ENCODE results near the gene DCAF8.

Gene DCAF8

DNA sequence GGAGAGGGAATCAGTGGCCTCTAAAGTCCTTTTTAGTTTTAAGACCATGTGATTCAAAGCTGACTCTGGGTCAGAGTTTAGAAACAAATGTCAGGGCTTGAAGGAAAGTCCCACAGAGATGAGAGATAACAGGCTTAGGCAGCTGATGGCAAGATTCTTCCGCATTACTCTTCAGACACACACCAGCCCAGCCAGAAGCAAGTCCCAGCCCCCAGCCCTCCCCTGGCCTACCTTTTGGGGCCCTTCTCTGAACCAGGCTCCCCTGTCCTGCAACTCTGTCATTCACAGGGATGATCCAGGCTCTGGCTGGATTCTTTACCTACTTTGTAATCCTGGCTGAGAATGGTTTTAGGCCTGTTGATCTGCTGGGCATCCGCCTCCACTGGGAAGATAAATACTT lies 85.1 kb downstream of the DCAF8 start:
- no peak overlapping the region for H3K4me3 ChIP-seq (ENCODE audit: low read depth, low read length)
- no peak for DNase-seq (ENCODE audit: low read depth)
- TF ChIP-seq, protein P1, sequence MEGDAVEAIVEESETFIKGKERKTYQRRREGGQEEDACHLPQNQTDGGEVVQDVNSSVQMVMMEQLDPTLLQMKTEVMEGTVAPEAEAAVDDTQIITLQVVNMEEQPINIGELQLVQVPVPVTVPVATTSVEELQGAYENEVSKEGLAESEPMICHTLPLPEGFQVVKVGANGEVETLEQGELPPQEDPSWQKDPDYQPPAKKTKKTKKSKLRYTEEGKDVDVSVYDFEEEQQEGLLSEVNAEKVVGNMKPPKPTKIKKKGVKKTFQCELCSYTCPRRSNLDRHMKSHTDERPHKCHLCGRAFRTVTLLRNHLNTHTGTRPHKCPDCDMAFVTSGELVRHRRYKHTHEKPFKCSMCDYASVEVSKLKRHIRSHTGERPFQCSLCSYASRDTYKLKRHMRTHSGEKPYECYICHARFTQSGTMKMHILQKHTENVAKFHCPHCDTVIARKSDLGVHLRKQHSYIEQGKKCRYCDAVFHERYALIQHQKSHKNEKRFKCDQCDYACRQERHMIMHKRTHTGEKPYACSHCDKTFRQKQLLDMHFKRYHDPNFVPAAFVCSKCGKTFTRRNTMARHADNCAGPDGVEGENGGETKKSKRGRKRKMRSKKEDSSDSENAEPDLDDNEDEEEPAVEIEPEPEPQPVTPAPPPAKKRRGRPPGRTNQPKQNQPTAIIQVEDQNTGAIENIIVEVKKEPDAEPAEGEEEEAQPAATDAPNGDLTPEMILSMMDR (IDR thresholded peaks at IDR 0.05; ENCODE audit: low read depth, low read length, missing control alignments), result no peak

DNA sequence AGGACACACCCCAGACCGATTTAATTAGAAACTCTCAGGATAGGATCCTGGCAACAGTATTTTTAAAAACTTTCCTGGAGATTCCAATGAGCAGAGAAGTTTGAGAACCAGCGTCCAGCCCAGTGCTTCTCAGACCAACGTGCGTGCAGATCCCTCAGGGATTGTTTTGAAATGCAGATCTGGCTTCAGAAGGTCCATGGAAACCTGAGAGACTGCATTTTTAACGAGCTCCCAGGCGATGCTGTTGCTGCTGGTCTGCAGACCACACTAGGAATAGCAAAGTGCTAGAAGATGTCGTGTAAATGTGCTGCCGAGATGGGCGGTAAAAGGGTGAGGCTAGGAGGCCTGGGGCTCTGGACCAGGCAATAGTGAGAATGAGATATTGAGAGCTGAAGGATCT lies 90.4 kb downstream of the DCAF8 start:
- TF ChIP-seq, protein P1 (IDR thresholded peaks at IDR 0.05; ENCODE audit: low read depth, low read length, missing control alignments), result no peak
- no peak for DNase-seq (ENCODE audit: low read depth)

DNA sequence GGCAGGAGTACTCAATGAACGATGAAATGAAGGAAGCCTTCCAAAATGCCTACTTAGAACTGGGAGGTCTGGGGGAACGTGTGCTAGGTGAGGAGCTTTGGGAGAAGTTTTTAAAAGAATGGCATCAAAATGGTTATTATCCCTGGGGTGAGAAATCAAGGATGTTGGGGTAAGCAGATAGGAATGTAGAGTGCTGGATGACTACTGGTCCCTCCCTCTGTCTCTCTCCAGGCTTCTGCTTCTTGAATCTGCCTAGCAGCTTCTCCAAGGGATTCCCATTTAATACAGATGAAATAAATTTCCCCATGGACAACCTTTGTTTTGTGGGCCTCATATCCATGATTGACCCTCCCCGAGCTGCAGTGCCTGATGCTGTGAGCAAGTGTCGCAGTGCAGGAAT lies 91.0 kb downstream of the DCAF8 start:
- no peak overlapping the region for H3K4me3 ChIP-seq (ENCODE audit: low read depth, low read length)
- DNase-seq (ENCODE audit: low read depth), result no peak
- TF ChIP-seq, protein P1 (IDR thresholded peaks at IDR 0.05; ENCODE audit: low read depth, low read length, missing control alignments), result no peak

More for the DNA sequence above, 90.4 kb downstream of the DCAF8 start:
- H3K4me3 ChIP-seq (ENCODE audit: low read depth, low read length), result no peak overlapping the region

DNA sequence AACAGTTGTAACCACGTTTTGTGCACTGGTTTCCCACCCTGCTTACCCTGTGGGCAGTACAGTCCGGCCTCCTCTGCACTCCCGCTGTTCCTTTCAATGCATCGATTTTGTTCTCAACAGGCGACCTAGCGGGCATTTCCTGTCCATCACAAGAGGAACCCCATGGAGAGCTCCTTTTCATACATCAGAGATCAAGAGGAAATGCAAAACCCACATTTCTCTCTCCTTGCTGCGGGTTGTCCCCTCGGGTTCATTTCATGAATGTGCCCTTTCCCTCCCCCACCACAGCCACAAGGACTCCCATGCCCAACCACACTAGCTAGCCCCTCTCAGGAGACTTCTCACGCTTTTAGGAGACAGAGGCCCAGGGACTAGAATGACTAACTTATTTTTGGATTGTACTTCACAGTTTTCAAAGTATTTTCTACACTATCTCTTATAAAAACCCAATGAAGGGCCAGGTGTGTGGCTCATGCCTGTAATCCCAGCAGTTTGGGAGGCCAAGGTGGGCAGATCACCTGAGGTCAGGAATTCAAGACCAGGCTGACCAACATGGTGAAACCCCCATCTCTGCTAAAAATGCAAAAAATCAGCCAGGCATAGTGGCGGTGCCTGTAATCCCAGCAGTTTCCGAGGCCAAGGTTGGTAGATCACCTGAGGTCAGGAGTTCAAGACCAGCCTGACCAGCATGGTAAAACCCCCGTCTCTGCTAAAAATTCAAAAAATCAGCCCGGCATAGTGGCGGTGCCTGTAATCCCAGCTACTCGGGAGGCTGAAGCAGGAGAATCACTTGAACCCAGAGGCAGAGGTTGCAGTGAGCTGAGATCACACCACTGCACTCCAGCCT lies 92.6 kb downstream of the DCAF8 start:
- H3K4me3 ChIP-seq (ENCODE audit: low read depth, low read length), result no peak overlapping the region
- TF ChIP-seq, protein P1 (IDR thresholded peaks at IDR 0.05; ENCODE audit: low read depth, low read length, missing control alignments), result no peak
- DNase-seq (ENCODE audit: low read depth), result peak; percentile 45

DNA sequence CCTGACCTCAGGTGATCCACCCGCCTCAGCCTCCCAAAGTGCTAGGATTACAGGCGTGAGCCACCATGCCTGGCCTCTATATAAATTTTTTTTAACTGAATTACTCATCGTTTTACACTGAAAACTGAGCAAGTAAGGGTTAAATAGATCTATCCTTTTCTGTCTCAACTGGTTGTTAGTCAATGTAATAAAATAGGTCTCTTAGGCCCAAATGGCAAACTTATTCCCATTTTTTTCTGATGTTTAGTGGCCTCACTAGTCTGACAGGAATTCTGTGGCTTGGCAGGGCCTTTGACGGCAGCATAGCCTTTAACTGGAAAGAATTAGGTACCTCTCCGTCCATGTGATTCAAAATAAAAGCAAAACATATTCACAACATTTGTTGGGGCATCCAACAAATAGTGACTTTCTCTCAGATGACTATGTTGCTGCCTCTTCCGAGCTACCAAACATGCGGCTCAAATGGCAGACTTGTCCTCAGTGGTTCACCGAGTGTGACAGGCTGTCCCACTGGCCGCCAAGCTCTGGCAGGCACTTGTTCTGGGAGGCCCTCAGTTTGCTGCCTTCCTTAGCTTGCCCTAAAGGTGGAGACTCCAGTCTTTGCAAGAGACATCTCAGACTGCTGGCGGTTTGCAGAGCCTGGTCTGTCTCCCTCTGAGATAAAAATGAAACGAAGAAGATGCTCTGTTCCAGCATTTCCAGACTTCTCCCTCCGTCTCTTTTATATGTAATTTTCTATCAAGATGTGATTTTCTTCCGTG lies 93.6 kb downstream of the DCAF8 start:
- no peak for DNase-seq (ENCODE audit: low read depth)
- TF ChIP-seq, protein P1 (IDR thresholded peaks at IDR 0.05; ENCODE audit: low read depth, low read length, missing control alignments), result no peak
- H3K4me3 ChIP-seq (ENCODE audit: low read depth, low read length), result no peak overlapping the region

DNA sequence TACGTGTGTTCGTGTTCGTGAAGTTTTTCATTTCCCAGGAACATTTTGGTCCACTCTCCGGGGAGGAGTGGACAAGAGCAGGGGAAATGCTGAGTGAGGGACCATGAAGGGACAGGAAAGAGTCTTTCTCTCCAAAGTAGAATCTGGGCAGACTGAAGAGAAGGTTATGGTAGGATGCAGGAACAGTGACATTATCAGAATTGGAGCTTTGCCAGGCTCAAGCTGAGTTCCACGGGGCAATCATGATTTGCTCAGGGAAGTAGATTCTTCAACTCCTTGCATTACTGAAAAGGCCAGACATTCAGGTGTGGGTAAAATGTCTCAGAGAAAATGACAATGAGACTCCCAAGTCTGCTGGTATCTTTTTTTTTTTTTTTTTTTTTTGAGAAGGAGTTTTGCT lies 94.3 kb downstream of the DCAF8 start:
- TF ChIP-seq, protein P1 (IDR thresholded peaks at IDR 0.05; ENCODE audit: low read depth, low read length, missing control alignments), result no peak
- DNase-seq (ENCODE audit: low read depth), result no peak
- H3K4me3 ChIP-seq (ENCODE audit: low read depth, low read length), result no peak overlapping the region

All from GM12864 (cell line).